ENCODE data around the gene DAP. TPM values are rescaled to one million over a fixed set of nuclear protein-coding genes. Genes with fewer than 3 reads are reported as not detected.
A peak's percentile ranks its signal among the peaks of the same experiment; 100 is the strongest.

Gene DAP
- total RNA-seq, 4 donors from 2014 or later: 24.3 to 42.4 (median 37.0) TPM

DNA sequence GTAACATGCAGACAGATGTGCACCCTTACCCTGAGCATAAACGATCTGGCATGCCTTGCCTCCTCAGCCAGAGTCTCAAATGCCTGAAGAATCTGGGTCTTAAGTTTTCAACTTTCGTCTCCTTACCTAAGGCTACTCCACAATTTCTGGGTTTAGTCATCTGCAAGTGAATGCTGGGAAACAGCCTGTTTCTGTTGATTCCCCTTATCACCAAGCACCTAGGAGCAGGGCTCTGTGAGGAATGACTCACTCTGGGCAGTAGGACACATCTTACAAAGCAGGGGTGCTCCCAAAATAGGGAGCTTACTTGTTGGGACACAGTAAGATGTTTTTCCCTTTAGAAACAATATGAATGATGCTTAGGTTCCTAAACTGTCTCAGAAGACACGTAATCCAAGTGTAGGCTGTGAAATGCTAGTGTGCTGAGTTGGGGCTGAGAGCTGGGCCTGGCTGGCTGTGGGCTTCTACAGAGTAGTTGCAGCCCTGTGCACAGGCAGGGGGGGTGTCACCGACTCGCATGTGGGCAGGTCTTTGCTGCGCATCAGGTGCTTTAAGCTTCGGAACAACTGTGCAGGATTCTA, 58.0 kb downstream of the DAP start:
- peak overlapping the region in 1 of 4 donors; percentile 0 for H3K27ac ChIP-seq (replicated peaks in 1 of 4)
- no peak for DNase-seq (ENCODE audit: extremely low spot score)
- H3K4me1 ChIP-seq: peaks cover 24 to 30% (median 28%) of the 10 kb centered on the region in 4 donors
- TF ChIP-seq POLR2A (IDR thresholded peaks at IDR 0.05; ENCODE audit: low read depth) (no peak), POLR2AphosphoS5 (IDR thresholded peaks at IDR 0.05) (no peak), EP300 (IDR thresholded peaks at IDR 0.05) (no peak)
- TF ChIP-seq, protein P1, sequence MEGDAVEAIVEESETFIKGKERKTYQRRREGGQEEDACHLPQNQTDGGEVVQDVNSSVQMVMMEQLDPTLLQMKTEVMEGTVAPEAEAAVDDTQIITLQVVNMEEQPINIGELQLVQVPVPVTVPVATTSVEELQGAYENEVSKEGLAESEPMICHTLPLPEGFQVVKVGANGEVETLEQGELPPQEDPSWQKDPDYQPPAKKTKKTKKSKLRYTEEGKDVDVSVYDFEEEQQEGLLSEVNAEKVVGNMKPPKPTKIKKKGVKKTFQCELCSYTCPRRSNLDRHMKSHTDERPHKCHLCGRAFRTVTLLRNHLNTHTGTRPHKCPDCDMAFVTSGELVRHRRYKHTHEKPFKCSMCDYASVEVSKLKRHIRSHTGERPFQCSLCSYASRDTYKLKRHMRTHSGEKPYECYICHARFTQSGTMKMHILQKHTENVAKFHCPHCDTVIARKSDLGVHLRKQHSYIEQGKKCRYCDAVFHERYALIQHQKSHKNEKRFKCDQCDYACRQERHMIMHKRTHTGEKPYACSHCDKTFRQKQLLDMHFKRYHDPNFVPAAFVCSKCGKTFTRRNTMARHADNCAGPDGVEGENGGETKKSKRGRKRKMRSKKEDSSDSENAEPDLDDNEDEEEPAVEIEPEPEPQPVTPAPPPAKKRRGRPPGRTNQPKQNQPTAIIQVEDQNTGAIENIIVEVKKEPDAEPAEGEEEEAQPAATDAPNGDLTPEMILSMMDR (IDR thresholded peaks at IDR 0.05): no peak
- H3K27me3 ChIP-seq: no peaks in the 10 kb centered on the region
- WGBS: 72% methylated on average over 7 of the region's 7 CpGs
- H3K4me3 ChIP-seq: no peak overlapping the region
- intact Hi-C loops (cut with DNase I): no loop called here
- no peaks in the 10 kb centered on the region for H3K9me3 ChIP-seq
- peaks cover 0 to 5% (median 1%) of the 10 kb centered on the region in 4 donors for H3K36me3 ChIP-seq

DNA sequence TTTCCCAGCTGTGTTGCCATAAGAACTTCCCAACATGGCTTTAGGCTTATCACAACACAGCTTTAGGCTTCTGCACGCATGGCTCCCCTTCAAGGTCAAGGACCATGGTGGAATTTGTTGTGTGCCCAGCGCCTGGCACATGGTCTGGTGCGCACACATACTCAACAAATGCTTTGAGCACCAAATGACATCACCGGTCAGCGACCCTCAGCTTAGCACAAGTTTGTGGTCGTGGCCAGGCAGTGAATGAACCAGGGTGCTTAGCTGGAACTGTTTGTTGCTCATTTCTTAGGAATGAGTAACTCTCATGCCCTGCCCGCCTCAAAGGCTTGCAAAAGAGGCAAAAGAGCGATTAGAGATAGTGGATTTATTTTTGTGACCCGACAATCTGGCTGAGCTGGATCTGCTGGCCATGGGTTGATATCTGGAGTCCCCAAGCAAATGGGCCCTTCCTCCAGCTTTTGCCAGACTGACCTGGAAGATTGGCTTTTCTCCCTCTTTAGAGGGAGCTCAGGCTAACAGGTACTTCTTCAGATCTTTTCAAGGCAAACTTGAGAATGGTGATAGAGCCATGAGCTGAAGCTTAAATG, 58.9 kb downstream of the DAP start:
- Histone ChIP-seq H3K36me3 (peaks cover 0 to 5% (median 0%) of the 10 kb centered on the region in 4 donors), H3K27ac (replicated peaks in 1 of 4) (peak overlapping the region in 1 of 4 donors; percentile 0), H3K4me3 (no peak overlapping the region), H3K27me3 (no peaks in the 10 kb centered on the region), H3K4me1 (peaks cover 24 to 30% (median 28%) of the 10 kb centered on the region in 4 donors), H3K9me3 (no peaks in the 10 kb centered on the region)
- WGBS: 94% methylated on average over 8 of the region's 9 CpGs
- TF ChIP-seq EP300 (IDR thresholded peaks at IDR 0.05): no peak
- TF ChIP-seq, protein P1 (IDR thresholded peaks at IDR 0.05): no peak
- no peak for TF ChIP-seq POLR2AphosphoS5 (IDR thresholded peaks at IDR 0.05)
- TF ChIP-seq POLR2A (IDR thresholded peaks at IDR 0.05; ENCODE audit: low read depth): no peak
- no peak for DNase-seq (ENCODE audit: extremely low spot score)
- intact Hi-C loops (cut with DNase I): no loop called here

- WGBS: 59% methylated on average over 6 of the region's 6 CpGs
- Histone ChIP-seq H3K27ac (replicated peaks in 1 of 4) (no peak overlapping the region), H3K9me3 (no peaks in the 10 kb centered on the region), H3K4me3 (no peak overlapping the region), H3K4me1 (peaks cover 24 to 30% (median 28%) of the 10 kb centered on the region in 4 donors), H3K27me3 (no peaks in the 10 kb centered on the region), H3K36me3 (peaks cover 0 to 5% (median 0%) of the 10 kb centered on the region in 4 donors)
- intact Hi-C loops (cut with DNase I): no loop called here
- TF ChIP-seq POLR2A (IDR thresholded peaks at IDR 0.05; ENCODE audit: low read depth) (no peak), EP300 (IDR thresholded peaks at IDR 0.05) (no peak), POLR2AphosphoS5 (IDR thresholded peaks at IDR 0.05) (no peak)
- TF ChIP-seq, protein P1 (IDR thresholded peaks at IDR 0.05): peak in 2 of 3 experiments; percentile 67 to 80
- no peak for DNase-seq (ENCODE audit: extremely low spot score)
These were observed 59.4 kb downstream of the DAP start for GRCh38 chr5:10701567-10702039.

GRCh38 chr5:10700516-10700915, 60.5 kb downstream of the DAP start:
- no peak overlapping the region for H3K4me3 ChIP-seq
- WGBS: 89% methylated on average over 4 of the region's 7 CpGs
- intact Hi-C loops (cut with DNase I): no loop called here
- peaks cover 0 to 5% (median 0%) of the 10 kb centered on the region in 4 donors for H3K36me3 ChIP-seq
- no peaks in the 10 kb centered on the region for H3K27me3 ChIP-seq
- H3K9me3 ChIP-seq: no peaks in the 10 kb centered on the region
- TF ChIP-seq POLR2A (IDR thresholded peaks at IDR 0.05; ENCODE audit: low read depth): no peak
- no peak for TF ChIP-seq EP300 (IDR thresholded peaks at IDR 0.05)
- TF ChIP-seq, protein P1 (IDR thresholded peaks at IDR 0.05): no peak
- TF ChIP-seq POLR2AphosphoS5 (IDR thresholded peaks at IDR 0.05): no peak
- no peak for DNase-seq (ENCODE audit: extremely low spot score)
- no peak overlapping the region for H3K27ac ChIP-seq (replicated peaks in 1 of 4)
- H3K4me1 ChIP-seq: peaks cover 25 to 31% (median 30%) of the 10 kb centered on the region in 4 donors

All from esophagus muscularis mucosa (tissue), 4 donors.